Measurements from ENCODE around the gene RABGAP1L. TPM values are rescaled to one million over a fixed set of nuclear protein-coding genes. Genes with fewer than 3 reads are reported as not detected.
"Not testable (repeated sequence)": the region's sequence is repeated elsewhere in the genome, so short reads cannot be mapped to it uniquely, and the experiment has no call there.

RABGAP1L gene
- total RNA-seq, 6 experiments from 2014 or later: 11.7 to 23.1 (median 18.5) TPM

GRCh38 chr1:174169342-174169741, 10.0 kb downstream of the RABGAP1L start:
- Histone ChIP-seq H3K4me1 (peaks cover 0 to 21% (median 0%) of the 10 kb centered on the region in 4 donors), H3K9me3 (no peaks in the 10 kb centered on the region), H3K27ac (no peak overlapping the region), H3K36me3 (no peaks in the 10 kb centered on the region), H3K4me3 (no peak overlapping the region), H3K27me3 (no peaks in the 10 kb centered on the region)
- no peak for TF ChIP-seq CTCF (IDR thresholded peaks at IDR 0.05)
- no peak for TF ChIP-seq POLR2A (IDR thresholded peaks at IDR 0.05)
- ATAC-seq: no peak
- DNase-seq: no peak
- intact Hi-C loops (cut with DNase I): no loop called here
- 63% methylated on average over 3 of the region's 3 CpGs for WGBS (ENCODE audit: insufficient coverage, low coverage, low lambda C conversion rate, missing lambda C conversion rate)

GRCh38 chr1:174171073-174171472, 11.8 kb downstream of the RABGAP1L start:
- no peaks in the 10 kb centered on the region for H3K27me3 ChIP-seq
- H3K27ac ChIP-seq: no peak overlapping the region
- TF ChIP-seq CTCF (IDR thresholded peaks at IDR 0.05) (no peak), POLR2A (IDR thresholded peaks at IDR 0.05) (no peak)
- H3K4me1 ChIP-seq: peaks cover 0 to 18% (median 0%) of the 10 kb centered on the region in 4 donors
- DNase-seq (no peak), ATAC-seq (no peak)
- no peaks in the 10 kb centered on the region for H3K9me3 ChIP-seq
- 92% methylated on average over 1 of the region's 1 CpG for WGBS (ENCODE audit: insufficient coverage, low coverage, low lambda C conversion rate, missing lambda C conversion rate)
- intact Hi-C loops (cut with DNase I): no loop called here
- no peak overlapping the region for H3K4me3 ChIP-seq
- H3K36me3 ChIP-seq: no peaks in the 10 kb centered on the region

GRCh38 chr1:174174461-174175329, 15.4 kb downstream of the RABGAP1L start:
- peaks cover 0 to 6% (median 0%) of the 10 kb centered on the region in 4 donors for H3K4me1 ChIP-seq
- no peaks in the 10 kb centered on the region for H3K27me3 ChIP-seq
- intact Hi-C loops (cut with DNase I): no loop called here
- H3K4me3 ChIP-seq: no peak overlapping the region
- WGBS (ENCODE audit: insufficient coverage, low coverage, low lambda C conversion rate, missing lambda C conversion rate): 52% methylated on average over 6 of the region's 6 CpGs
- TF ChIP-seq POLR2A (IDR thresholded peaks at IDR 0.05) (no peak), CTCF (IDR thresholded peaks at IDR 0.05) (no peak)
- H3K36me3 ChIP-seq: no peaks in the 10 kb centered on the region
- H3K9me3 ChIP-seq: no peaks in the 10 kb centered on the region
- no peak overlapping the region for H3K27ac ChIP-seq
- peak; percentile 46 to 76 (median 72) for ATAC-seq
- DNase-seq: peak in 1 of 3 donors; percentile 48

GRCh38 chr1:174178459-174178858, 19.1 kb downstream of the RABGAP1L start:
- WGBS (ENCODE audit: insufficient coverage, low coverage, low lambda C conversion rate, missing lambda C conversion rate): 93% methylated on average over 2 of the region's 2 CpGs
- DNase-seq; H3K4me3 ChIP-seq; H3K27ac ChIP-seq; intact Hi-C loops (cut with DNase I); H3K27me3 ChIP-seq; ATAC-seq; H3K36me3 ChIP-seq; H3K9me3 ChIP-seq: not testable (repeated sequence)
- H3K4me1 ChIP-seq: peaks cover 0 to 16% (median 2%) of the 10 kb centered on the region in 4 donors

- intact Hi-C loops (cut with DNase I): no loop called here
- H3K36me3 ChIP-seq: no peaks in the 10 kb centered on the region
- ATAC-seq: no peak
- 83% methylated on average over 3 of the region's 4 CpGs for WGBS (ENCODE audit: insufficient coverage, low coverage, low lambda C conversion rate, missing lambda C conversion rate)
- no peak overlapping the region for H3K4me3 ChIP-seq
- peaks cover 0 to 5% (median 0%) of the 10 kb centered on the region in 4 donors for H3K9me3 ChIP-seq
- TF ChIP-seq POLR2A (IDR thresholded peaks at IDR 0.05): no peak
- TF ChIP-seq CTCF (IDR thresholded peaks at IDR 0.05): no peak
- peaks cover 0 to 3% (median 0%) of the 10 kb centered on the region in 4 donors for H3K4me1 ChIP-seq
- no peaks in the 10 kb centered on the region for H3K27me3 ChIP-seq
- no peak overlapping the region for H3K27ac ChIP-seq
- no peak for DNase-seq
These were observed 30.2 kb downstream of the RABGAP1L start for GRCh38 chr1:174189428-174190062.

Measured in right lobe of liver (tissue), 6 donors.